Measurements from ENCODE around the gene PLS1.

DNA sequence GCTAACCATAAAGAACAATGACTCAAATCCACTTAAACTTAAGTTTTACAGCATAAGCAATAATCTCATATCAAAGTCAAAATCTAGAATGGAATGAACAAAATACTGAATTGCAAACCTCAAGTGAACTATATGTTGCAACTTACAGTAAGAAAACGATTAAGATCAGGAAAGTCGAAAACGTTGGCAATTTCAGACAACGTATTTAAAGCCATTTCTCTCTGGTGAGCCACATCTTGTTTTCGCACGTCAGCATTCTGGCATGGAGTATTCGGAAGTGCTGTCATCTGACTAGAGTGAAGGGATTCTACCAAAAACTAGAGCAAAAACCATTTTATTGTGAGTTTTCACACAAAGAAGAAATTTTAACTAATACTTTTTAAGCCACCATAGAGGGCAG, 46.2 kb upstream of the PLS1 start:
- TF ChIP-seq CTCF (IDR thresholded peaks at IDR 0.05; ENCODE audit: borderline replicate concordance, extremely low read depth, low read length, poor library complexity, severe bottlenecking) (no peak), EZH2 (IDR thresholded peaks at IDR 0.05; ENCODE audit: borderline replicate concordance, low read depth, low read length, severe bottlenecking) (no peak)
